Large intestine (tissue), 3 donors: ENCODE data around the gene TENM3. TPM values are rescaled to one million over a fixed set of nuclear protein-coding genes. Genes with fewer than 3 reads are reported as not detected.

Experiments used
- DNase-seq, 2 donors: peaks; one replicate each; pipeline versions ENCODE4 v3.0.0 to v3.0.0-alpha.2; 2013
- H3K27ac ChIP-seq: one replicate; pipeline ENCODE4 v1.5.1; 2013; ENCODE audit warnings: low read length
- H3K27me3 ChIP-seq: 2 replicates; pipeline ENCODE4 v1.6.1; 2013; ENCODE audit warnings: low read length; ENCODE audit not compliant: control insufficient read depth, insufficient read depth
- H3K36me3 ChIP-seq: 2 replicates; pipeline ENCODE4 v1.6.1; 2013; ENCODE audit warnings: low read length; ENCODE audit not compliant: control insufficient read depth, insufficient read depth
- H3K4me1 ChIP-seq: one replicate; pipeline ENCODE4 v1.6.1; 2013; ENCODE audit warnings: low read length; ENCODE audit not compliant: control insufficient read depth, insufficient read depth
- H3K4me3 ChIP-seq: one replicate; pipeline ENCODE4 v1.5.1; 2013; ENCODE audit warnings: low read length
- H3K9me3 ChIP-seq: one replicate; pipeline ENCODE4 v1.6.1; 2013; ENCODE audit warnings: mild to moderate bottlenecking, low read depth, low read length, moderate library complexity; ENCODE audit not compliant: control insufficient read depth
- WGBS: methylation state at CpG from one replicate; pipeline ENCODE4 v1.1.5; 2013; ENCODE audit warnings: low lambda C conversion rate; ENCODE audit not compliant: insufficient coverage; 5-methylcytosine and 5-hydroxymethylcytosine counted together
- polyA plus RNA-seq: library from polyadenylated mRNA; unstranded; fragments of 120-200 nt; gene quantifications from one replicate; pipeline ENCODE4 v1.2.1, GENCODE V29; 2013

Gene TENM3
- polyA plus RNA-seq, 1 donor: 11.9 TPM

GRCh38 chr4:182567119-182567518, 323.9 kb downstream of the TENM3 start:
- Histone ChIP-seq H3K4me1 (no peaks in the 10 kb centered on the region), H3K9me3 (no peaks in the 10 kb centered on the region), H3K27ac (no peak overlapping the region), H3K4me3 (no peak overlapping the region), H3K36me3 (no peaks in the 10 kb centered on the region), H3K27me3 (no peaks in the 10 kb centered on the region)
- no peak for DNase-seq
- WGBS: 87% methylated on average over 3 of the region's 6 CpGs

GRCh38 chr4:182569561-182569960, 326.4 kb downstream of the TENM3 start:
- Histone ChIP-seq H3K27me3 (no peaks in the 10 kb centered on the region), H3K9me3 (no peaks in the 10 kb centered on the region), H3K27ac (no peak overlapping the region), H3K4me1 (no peaks in the 10 kb centered on the region), H3K36me3 (no peaks in the 10 kb centered on the region), H3K4me3 (no peak overlapping the region)
- no peak for DNase-seq
- 100% methylated on average over 2 of the region's 4 CpGs for WGBS

GRCh38 chr4:182574706-182575105, 331.5 kb downstream of the TENM3 start:
- H3K4me3 ChIP-seq: no peak overlapping the region
- H3K27me3 ChIP-seq: no peaks in the 10 kb centered on the region
- no peaks in the 10 kb centered on the region for H3K36me3 ChIP-seq
- WGBS: 46% methylated on average over 3 of the region's 5 CpGs
- H3K27ac ChIP-seq: no peak overlapping the region
- no peaks in the 10 kb centered on the region for H3K9me3 ChIP-seq
- DNase-seq: no peak
- H3K4me1 ChIP-seq: peaks cover 3% of the 10 kb centered on the region

GRCh38 chr4:182575225-182575624, 332.0 kb downstream of the TENM3 start:
- no peaks in the 10 kb centered on the region for H3K27me3 ChIP-seq
- H3K4me3 ChIP-seq: no peak overlapping the region
- no peaks in the 10 kb centered on the region for H3K9me3 ChIP-seq
- 78% methylated on average over 1 of the region's 6 CpGs for WGBS
- DNase-seq: no peak
- peaks cover 3% of the 10 kb centered on the region for H3K4me1 ChIP-seq
- H3K27ac ChIP-seq: no peak overlapping the region
- no peaks in the 10 kb centered on the region for H3K36me3 ChIP-seq

GRCh38 chr4:182576601-182577289, 333.5 kb downstream of the TENM3 start:
- H3K27me3 ChIP-seq: no peaks in the 10 kb centered on the region
- DNase-seq: peak in 1 of 2 donors; percentile 57
- H3K4me1 ChIP-seq: peaks cover 3% of the 10 kb centered on the region
- H3K27ac ChIP-seq: no peak overlapping the region
- H3K36me3 ChIP-seq: no peaks in the 10 kb centered on the region
- H3K4me3 ChIP-seq: no peak overlapping the region
- H3K9me3 ChIP-seq: no peaks in the 10 kb centered on the region
- no CpG with 5 or more reads among the region's 12 CpGs for WGBS

- Histone ChIP-seq H3K36me3 (no peaks in the 10 kb centered on the region), H3K27me3 (no peaks in the 10 kb centered on the region), H3K27ac (no peak overlapping the region), H3K4me3 (no peak overlapping the region), H3K9me3 (no peaks in the 10 kb centered on the region), H3K4me1 (peaks cover 3% of the 10 kb centered on the region)
- WGBS: 96% methylated on average over 4 of the region's 5 CpGs
- DNase-seq: no peak
These were observed 334.2 kb downstream of the TENM3 start for GRCh38 chr4:182577411-182577810.

- H3K4me3 ChIP-seq: no peak overlapping the region
- H3K27ac ChIP-seq: no peak overlapping the region
- peaks cover 3% of the 10 kb centered on the region for H3K4me1 ChIP-seq
- H3K9me3 ChIP-seq: no peaks in the 10 kb centered on the region
- DNase-seq: peak; percentile 85 to 92
- H3K27me3 ChIP-seq: no peaks in the 10 kb centered on the region
- no peaks in the 10 kb centered on the region for H3K36me3 ChIP-seq
These were observed 335.2 kb downstream of the TENM3 start for GRCh38 chr4:182578402-182578801.

GRCh38 chr4:182582245-182582644, 339.0 kb downstream of the TENM3 start:
- no peak overlapping the region for H3K27ac ChIP-seq
- no peak for DNase-seq
- H3K36me3 ChIP-seq: no peaks in the 10 kb centered on the region
- H3K27me3 ChIP-seq: no peaks in the 10 kb centered on the region
- H3K9me3 ChIP-seq: peaks cover under 1% of the 10 kb centered on the region
- H3K4me1 ChIP-seq: peaks cover 3% of the 10 kb centered on the region
- 100% methylated on average over 2 of the region's 4 CpGs for WGBS
- H3K4me3 ChIP-seq: no peak overlapping the region

- H3K9me3 ChIP-seq: peaks cover 6% of the 10 kb centered on the region
- no peak for DNase-seq
- H3K36me3 ChIP-seq: no peaks in the 10 kb centered on the region
- no peak overlapping the region for H3K4me3 ChIP-seq
- no peaks in the 10 kb centered on the region for H3K4me1 ChIP-seq
- no peak overlapping the region for H3K27ac ChIP-seq
- no peaks in the 10 kb centered on the region for H3K27me3 ChIP-seq
- no CpG with 5 or more reads among the region's 3 CpGs for WGBS
These were observed 340.7 kb downstream of the TENM3 start for GRCh38 chr4:182583703-182584415.

- DNase-seq: no peak
- H3K36me3 ChIP-seq: no peaks in the 10 kb centered on the region
- no CpG with 5 or more reads among the region's 7 CpGs for WGBS
- H3K4me3 ChIP-seq: no peak overlapping the region
- no peaks in the 10 kb centered on the region for H3K4me1 ChIP-seq
- H3K9me3 ChIP-seq: peaks cover 6% of the 10 kb centered on the region
- H3K27me3 ChIP-seq: no peaks in the 10 kb centered on the region
- no peak overlapping the region for H3K27ac ChIP-seq
These were observed 342.1 kb downstream of the TENM3 start for GRCh38 chr4:182585321-182585720.

GRCh38 chr4:182589100-182589499, 345.9 kb downstream of the TENM3 start:
- no peak for DNase-seq
- no peaks in the 10 kb centered on the region for H3K36me3 ChIP-seq
- H3K4me3 ChIP-seq: no peak overlapping the region
- H3K27me3 ChIP-seq: no peaks in the 10 kb centered on the region
- peaks cover 6% of the 10 kb centered on the region for H3K9me3 ChIP-seq
- 100% methylated on average over 1 of the region's 2 CpGs for WGBS
- H3K4me1 ChIP-seq: peaks cover 9% of the 10 kb centered on the region
- H3K27ac ChIP-seq: no peak overlapping the region
